ENCODE results near the gene KATNB1.

The KATNB1 gene

DNA sequence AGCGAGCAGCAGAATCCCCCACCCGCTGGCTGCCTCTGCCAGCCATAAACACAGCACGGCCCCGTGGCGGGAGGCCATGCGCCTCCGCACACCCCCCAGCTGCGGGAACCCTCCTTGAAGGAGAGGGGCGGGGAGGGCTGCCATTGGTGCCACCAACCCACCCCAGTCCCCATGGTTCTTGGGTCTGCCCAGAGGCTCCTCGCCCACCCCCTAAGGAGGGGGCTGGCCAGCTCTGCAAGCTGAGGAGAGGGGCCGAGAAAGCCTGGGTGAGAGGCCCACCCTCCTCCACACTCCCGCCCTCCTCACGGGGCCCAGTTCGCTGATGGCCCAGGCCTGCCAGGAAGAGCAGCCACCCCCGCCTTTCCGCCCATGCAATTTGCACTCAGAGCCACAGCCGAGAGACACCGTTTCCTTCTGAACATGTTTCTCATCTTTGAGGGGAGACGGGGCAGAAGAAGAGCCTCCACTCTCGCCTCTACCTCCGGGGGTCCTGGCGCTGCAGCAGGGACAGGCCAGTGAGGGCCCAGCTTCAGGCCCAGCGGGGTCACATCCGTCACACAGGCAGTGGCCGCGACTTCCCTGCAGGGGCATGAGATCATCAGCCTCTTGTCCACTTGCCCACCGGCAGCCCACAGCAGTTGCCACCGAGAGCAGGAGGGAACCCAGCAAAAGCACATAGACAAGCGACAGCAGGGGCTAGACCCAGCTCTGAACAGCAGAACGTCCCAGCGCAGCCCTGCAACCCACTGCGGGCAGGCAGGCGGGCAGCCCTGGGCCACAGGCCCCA lies 23.0 kb downstream of the KATNB1 start:
- no peak for DNase-seq

DNA sequence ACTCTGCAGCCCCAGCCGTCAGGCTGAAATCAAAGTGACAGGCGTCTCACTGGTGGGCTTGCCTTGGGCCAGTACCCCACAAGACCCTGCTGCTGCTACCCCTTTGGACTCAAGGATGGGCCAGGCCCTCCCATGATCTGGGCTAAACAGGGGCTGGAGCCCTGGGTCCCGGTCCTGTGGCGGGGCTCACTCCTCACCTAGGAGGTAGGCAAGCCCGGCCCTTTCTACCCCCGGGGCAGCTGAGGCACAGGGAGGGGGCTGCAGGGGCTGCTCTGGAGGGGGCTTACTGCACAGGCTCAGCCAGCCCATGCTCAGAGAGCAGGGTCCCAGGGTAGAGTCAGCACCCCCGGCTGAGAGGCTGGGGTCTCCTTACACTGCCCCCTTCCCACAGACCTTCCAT lies 23.6 kb downstream of the KATNB1 start:
- no peak for DNase-seq

DNA sequence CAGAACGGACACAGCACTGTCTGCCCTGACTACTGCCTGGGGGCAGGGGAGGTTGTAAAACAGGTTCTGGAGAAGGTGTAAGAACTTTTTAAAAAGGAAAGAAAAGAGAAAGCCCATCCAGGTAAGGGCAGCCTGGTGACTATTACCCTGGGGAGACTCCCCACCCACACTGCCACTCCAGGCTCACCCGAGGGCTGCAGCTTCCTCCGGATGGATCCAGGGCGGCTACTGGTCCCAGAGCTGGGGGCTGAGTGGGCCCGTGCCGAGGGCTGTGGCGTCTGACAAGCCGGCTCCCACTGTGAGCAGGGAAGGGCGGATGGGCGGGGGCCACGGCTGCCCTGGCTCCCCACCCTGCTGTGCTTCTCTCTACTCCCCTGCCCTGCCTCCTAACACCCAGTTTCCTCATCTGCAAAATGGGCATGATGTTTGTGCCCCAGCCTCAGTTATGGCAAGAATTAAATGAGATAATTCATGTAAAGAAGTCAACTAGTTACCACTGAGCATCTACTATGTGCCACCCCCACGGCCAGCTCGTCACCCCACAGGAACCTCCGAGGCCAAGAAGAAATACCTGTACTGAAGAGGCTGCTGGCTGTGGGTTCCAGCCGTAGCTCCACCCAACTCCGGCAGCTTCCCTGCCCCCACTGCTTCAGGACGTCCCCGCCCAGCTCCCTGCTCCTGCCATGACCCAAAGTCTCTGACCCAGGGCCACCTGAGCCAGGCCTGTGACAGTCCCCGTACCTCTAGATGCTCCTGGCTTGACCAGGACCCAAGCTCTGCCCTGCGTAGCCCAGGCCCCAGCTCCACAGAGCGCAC lies 24.2 kb downstream of the KATNB1 start:
- DNase-seq, result peak in 2 of 3 donors; percentile 21 to 50

DNA sequence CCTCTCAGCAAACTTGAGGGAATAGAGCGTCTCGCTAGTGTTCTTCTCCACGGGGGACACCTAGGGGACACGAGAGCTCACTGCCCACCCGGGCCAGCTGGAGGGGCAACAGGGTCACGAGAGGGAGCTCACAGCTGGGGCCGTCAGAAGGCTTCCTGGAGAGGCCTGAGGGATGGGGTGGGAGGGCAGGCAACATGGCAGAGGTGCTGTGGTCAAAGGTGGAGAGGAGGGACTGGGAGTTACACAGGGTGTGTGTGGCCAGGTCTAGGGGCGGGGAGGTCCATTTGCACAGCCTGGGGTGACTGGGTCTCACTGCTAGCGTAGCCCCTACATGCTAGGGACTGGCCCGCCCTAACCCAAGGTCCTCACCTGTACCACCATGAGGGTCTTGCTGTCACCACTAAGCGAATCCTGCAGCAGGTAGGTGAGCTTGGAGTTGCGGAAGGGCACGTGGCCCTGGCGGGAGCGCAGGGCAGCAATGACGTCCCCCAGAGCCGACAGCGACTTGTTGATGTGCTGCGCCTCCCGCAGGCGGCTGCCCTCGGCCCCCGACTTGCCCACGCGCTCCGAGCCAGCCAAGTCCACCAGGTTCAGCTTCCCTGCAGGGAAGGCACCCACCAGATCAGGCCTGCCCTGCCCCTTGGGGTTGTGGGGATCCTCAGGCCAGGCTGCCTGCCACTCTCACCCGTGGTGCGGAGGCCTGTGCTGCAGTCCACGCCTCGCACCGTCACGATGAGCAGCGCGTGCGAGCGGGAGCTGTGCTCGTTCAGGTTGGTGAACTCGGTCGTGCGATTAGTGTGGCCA lies 25.0 kb downstream of the KATNB1 start:
- no peak for DNase-seq

DNA sequence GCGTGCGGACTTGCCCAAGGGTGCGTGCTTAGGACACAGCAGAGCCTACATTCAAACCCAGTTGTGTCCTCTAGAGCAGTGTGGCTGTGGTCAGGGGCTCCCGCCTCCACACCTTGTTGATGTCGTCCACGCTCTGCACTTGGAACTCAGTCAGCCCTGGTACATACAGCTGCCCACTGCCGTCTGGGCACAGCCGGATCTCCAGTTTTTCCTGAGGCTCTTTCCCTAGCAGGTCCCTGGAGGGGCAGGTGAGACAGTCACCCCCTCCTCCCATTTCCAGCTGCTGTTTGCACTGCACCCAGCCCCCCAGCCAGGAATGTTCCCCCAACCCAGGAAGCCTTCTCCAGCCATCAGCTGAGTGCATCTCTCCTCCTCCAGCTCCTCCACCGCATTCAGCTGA lies 25.7 kb downstream of the KATNB1 start:
- no peak for DNase-seq

DNA sequence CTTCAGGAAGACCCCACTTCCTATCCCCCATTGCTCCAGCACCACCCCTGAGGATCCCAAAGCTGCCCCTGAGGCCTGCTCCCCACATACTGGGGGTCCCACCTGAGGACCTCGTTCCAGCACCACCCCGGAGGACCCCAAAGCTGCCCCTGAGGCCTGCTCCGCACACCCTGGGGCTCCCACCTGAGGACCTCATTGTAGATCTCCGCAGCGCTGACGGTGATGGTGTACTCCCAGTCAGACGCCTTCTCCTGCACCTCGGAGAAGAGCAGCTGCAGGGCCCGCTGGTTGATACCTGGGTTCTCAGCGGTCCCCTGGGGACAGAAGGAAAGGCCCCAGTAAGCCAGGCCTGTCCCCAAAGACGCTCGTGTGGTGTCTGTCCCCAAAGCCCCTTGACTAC lies 26.4 kb downstream of the KATNB1 start:
- no peak for DNase-seq

DNA sequence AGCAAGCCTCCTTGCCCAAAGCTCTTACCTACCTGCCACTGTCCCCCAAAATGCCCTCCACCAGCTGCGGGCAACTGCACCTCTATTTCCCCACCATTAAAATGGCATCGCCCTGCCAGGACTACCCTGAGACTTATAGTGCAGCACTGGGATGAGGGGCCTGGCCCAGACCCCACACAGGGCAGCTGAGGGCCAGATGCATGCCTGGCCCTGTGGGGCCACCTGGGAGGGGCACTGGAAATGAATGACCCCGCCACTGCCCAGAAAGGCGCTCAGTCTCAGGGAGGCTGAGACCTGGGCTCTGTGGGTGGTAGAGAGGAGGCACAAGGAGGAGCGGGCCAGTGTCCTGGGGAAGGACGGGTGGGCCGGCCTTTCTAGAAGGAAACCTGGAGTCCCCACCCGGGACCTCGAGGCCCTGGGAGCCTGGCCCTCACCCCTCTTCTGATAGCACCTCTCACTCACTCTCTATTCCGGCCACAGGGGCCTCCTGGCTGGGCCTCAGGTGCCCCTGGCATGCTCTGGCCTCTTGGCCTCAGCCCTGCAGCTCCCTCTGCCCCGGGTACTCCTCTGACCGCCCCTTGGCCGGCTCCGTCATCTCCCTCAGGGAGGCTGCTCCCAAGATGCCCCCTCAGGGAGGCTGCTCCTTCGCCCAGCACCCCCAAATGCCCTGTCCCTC lies 26.9 kb downstream of the KATNB1 start:
- no peak for DNase-seq

DNA sequence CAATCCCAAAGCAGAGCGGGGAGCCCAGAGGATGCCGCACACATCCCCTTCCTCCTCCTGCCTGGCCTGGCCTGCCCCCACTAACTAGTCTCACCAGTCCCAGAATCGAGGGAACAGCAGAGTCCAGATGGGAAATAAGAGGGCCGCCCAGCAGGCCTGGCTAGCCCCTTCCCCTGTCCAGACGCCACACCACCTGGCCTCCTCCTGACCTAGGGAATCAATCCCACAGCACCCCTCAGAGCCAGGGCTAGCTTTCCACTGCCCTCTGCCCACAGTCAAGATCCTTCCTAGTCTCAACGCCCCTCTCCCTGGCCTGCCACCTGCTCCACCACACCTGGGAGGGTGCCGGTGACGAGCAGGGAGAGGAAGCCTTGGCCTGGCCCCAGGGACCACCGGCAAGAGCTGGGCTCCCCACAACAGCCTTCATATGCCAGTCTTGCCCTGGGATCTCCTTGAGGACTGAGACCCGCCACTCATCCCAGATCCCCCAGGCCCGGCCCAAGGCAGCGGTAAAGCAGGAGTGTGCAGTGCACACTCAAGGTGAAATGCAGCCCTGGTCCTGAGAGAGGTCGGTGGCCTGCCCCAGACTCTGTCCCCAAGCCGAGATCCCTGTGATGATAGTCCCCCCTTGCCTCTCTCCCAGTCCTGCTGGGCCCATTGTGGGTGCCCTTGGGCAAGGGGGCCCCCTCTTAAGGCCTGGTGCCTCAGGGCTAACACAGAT lies 27.9 kb downstream of the KATNB1 start:
- DNase-seq, result no peak

DNA sequence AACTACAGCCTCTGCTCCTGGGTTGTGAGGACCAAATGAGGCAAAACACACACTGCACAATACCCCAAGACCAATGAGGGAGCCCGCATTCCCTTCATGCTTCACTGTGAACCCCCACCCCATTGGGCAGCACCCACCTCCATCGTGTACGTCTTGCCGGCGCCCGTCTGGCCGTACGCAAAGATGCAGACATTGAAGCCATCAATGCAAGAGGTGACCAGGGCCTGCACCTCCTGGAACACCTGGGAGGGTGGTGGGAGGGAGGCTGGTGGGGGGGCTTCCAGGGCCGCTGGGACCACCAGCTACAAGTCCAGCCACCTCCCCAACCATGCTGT lies 28.4 kb downstream of the KATNB1 start:
- no peak for DNase-seq

DNA sequence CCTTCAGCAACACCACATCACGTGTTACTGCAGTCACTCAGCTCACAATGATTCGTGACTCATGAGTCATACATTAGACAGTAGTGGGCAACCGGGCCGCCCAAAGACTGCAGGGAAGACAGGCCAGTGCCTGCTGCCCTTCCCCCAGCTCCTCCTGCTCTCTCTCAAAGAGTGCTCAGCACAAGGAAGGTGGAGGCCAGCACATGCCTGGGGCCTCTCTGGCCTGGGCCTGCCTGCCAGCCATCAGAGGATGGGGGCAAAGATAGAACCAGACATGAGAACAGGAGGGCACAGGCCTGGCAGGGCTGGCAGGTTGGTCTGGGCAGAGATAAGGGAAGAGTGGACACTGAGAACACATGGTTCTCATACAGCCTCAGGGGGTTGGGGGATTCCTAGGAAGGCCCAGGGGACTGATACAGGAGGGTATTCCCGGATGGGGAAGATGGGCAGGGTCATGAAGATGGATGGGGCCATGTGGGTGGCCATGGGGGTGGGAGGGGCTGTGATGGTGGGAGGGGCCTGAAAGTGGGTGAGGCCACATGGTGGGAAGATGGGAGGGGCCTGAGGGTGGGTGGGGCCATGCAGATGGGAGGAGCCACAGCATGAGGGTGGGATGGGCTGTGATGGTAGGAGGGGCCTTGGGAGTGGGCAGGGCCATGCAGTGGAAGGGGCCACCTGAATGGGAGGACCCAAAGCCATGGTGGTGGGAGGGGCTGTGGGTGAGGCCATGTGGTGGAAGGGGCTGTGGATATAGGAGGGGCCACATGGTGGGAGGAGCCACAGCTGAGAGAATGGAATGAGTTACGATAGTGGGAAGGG lies 29.0 kb downstream of the KATNB1 start:
- DNase-seq, result peak; percentile 87 to 91 (median 88)

DNA sequence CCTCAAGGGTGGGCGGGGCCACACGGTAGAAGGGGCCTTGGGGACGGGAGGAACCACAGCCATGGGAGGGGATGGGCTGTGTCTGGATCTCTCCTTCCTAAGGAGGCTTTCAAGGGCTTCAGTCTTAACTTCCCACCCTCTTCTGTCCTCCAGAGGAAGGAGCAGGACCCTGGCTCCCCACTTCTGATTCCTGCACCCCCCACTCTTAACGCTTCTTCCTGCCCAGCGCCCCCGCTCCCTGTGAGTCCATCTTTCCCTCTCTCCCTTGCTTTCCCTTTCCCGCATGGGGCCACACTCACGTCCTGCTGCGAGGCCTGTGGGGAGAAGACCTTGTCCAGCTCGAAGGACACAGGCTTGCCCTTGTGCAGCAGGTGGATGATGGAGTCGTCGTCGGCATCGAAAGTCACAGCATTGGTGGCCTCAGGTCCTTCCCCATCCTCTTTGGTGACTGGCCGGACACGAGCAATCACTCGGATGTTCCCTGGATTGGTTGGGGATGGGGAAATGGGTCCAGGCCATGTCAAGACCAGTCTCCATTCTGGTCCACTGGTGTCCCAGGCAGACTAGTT lies 29.7 kb downstream of the KATNB1 start:
- DNase-seq, result no peak

DNA sequence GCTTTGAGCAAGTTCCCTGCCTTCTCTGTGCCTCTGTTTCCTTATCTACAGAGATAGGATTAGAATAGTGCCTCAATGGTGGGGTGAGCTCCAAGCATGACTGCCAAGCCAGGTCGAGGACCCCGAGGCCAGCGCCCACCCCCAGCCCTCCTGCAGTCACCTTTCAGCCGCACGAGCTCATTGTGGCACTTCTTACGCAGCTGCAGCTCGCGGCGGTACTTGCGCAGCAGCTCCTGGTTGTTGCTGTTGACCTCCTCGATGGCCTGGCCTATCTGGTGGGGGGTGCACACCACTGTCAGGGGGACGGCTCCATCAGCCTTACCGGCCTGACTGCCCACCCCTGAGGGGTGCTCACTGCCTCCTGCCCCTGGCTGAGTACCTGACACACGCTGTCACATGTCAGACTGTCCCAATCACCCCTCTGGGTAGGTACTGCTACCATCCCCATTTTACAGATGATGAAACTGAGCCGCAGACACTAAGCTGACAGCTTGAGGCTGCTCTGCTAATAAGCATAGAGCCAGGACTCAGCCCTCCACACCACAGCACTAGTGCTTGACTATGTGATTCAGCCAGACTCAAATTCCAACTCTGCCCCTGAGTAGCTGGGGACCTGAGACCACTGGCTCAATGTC lies 31.3 kb downstream of the KATNB1 start:
- no peak for DNase-seq

DNA sequence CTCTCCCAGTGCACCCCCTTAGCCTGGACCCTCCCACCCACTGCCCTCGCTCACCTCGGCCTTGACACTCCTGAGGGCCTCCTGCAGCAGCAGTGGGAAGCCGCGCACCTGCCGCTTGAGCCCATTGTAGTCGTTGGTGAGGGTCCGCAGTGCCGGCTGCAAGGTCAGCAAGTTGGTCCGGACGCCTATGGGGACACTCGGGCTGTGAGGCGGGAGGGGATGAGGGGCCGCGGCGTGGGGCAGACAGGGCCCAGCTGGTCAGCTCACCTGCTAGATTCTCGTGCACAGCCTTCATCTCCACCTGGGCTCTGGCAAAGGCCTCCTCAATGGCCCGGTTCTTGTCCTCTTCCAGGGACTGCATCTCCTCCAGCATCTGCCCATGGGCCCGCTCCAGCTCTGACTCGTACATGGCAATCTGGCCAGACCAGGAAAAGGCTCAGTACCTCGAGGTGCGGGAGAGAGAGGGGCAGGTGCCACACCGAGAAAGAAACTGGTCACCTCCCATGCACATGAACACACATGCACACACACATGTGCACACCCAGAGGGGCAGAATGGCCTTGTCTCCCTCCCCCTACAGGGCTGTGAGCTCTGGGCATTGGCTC lies 34.1 kb downstream of the KATNB1 start:
- DNase-seq, result no peak

DNA sequence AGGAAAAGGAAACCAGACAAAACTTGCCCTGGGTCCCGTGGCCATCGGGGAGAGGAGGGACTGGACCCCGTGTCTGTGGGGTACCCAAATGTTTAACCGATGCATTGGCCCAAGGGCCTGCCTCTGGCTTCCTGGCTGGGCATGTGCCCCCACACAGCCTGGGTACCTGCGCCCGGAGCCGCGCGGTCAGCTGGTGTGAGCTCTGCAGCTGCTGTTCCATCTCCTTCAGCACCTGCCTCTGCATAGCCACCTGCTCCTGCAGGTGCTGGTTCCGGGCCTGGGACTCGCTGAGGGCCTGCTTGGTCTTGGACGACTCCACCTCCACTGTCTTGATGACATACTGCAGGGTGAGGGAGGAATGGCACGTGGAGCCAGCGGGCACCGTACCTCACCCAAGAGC lies 34.8 kb downstream of the KATNB1 start:
- no peak for DNase-seq

DNA sequence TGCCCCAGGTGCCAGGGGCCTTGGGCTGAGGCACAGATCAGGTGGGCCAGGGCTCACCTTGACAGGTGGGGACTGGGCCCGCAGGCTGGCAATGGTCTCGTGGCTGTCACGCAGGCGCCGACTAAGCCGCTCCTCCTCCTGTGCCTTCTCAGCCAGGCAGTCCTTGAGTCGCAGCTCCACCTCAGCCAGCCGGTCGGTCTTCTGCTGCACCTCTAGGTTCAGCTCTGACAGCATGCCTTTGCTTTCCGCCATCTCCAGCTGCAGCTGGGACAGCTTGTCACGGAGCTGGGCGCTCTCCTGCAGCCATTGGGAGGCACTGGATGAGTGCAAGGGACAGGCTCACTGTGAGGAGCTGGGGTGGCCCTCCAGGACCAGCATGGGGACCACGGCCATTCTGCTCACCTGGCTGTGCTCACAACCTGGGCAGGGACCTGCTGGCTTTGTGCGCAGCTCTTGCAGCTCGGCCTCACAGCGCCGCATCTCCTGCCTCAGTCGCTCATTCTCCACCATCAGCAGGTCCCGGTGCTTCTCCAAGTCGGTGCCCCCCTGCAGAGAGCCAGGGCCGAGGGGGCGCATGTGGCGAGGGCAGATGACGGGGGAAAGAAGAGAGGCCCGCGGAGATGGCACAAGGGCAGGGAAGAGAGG lies 35.7 kb downstream of the KATNB1 start:
- DNase-seq, result no peak

DNA sequence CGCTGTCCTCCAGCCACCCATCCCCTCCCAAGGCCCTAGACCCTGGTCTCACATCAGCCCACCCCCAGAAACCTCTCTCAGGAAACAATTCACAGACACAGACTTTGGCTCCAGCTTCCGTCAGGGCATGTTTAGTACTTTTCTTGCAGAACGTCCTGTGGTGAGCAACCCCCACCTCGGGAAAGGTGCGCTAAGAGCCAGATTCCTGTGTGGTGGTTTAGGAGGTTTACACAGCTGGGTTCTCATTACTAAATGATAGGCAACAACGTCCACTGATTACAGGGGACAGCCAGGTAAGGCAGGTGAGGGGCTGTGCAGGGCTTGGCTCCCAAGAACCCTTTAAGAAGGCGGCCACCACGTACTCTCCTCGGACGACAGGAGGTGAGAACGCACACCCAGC lies 37.4 kb downstream of the KATNB1 start:
- no peak for DNase-seq

DNA sequence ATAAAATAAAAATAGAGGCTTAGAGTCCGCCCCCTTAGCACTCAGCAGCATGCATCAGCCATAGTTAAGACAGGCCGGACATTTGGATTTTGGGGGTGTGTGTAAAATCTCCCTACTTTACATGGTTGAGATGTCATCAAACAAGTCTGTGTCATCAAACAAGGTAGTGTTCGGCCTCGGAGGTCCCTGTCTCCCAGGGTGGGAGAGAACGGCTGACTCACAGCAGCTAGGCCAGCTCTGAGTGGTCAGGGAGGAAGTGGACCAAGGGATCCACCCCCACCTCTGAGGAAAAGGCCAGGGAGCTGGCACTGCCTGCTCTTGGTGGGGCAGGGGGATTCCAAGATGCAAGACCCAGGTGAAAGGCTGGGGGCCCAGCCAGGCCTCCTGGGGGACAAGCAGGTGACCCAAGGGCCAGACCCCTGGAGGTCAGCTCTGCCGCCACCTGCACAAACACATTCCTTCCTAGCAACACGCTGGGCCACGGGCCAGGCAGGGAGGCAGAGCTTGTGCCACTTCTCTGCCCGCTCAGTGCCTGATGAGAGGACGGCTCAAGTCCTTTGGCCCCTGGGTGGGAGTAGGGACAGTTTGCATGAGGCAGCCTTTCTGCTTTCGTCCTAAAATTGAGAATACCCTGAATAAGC lies 38.2 kb downstream of the KATNB1 start:
- DNase-seq, result peak; percentile 60 to 80 (median 60)

DNA sequence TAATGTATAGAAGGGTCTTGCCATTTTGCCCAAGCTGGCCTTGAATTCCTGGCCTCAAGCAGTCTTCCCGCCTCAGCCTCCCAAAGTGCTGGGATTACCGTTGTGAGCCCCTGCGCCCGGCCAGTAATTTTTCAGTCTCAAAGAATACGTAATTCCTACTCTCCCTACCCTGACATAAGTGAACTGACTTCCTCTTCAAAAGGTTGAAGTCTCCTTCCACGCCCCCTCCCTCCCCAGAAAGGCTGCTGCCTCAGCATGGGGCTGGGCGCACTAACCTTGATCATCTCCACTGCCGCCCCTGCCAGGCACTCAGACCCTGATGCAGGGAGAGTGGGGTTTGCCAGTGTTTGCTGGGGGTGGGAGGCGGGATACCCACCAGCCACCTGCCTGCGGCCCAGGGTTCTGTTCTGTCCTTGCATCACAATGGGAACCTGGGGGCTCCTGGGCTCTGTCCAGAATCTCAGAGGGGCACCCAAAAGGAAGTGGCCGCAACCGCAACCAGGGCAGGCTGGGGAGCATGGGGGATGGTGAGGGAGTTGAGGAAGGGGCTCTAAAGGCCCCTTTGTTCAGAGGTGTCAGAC lies 39.2 kb downstream of the KATNB1 start:
- peak; percentile 39 to 53 (median 46) for DNase-seq

All from suppressor macrophage treated with lipopolysaccharide for 1 hour (primary cell).